NCI-H128 (cell line): Measurements from ENCODE around the gene RUNX1.

Experiments used
- DNase-seq: peaks from one replicate; lab custom pipeline; 2025; ENCODE audit not compliant: unreplicated experiment; lab: John Stamatoyannopoulos, UW

Gene RUNX1

DNA sequence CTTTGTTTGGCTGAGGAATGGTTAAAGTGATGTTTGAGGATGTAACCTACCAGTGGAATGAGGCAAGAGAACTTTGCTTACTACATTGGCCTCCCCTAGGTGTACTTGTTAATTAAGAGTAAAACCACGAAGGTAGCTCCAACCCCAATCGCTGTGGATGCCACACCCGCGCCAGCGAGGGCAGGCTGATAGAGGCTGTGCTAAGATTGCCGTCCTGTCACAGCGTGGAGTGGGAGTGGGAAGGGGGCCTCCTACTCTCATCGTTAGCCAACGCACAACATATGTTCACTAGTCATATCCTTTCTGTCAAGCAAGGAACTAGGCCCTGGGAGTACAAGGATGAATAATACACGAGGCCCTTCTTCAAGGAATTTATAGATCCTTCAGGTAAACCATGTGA lies 99.6 kb downstream of the RUNX1 start:
- DNase-seq, result no peak

DNA sequence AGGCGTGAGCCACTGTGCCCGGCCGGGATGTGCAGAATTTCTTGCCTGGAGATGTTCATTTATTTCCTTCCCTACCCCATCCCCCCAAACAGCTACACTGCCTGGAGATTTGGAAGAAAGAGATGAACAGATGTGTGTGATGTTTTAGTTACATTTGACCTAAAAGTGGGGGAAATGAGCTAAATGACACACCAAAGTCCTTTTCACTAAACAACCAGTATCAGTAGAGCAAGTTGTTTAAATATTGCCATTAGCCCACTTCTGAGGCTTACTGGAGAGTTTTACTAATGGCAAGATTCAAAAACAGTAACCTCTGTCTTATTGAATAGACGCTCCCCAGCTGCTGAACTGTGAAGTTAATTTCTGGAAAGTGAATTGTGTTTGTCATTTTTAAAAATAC lies 100.1 kb downstream of the RUNX1 start:
- no peak for DNase-seq

DNA sequence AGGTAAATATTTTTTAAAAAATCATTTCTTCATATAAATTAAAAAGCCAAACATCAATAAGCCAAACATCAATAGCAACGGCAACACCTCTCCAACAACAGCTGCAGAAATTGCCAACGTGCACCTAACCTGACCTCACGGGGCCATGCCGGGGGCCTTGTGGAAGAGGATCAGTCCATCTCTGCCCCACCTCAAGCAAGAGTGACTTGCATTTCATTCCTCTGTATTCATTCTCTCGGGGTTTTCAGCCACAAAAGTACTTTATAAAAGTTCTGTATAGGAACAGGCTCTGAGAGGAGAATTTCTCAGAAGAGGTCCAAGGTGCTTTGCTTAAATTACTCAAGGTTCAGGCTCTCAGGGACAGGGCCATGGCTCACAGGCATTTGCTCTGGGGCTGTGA lies 100.9 kb downstream of the RUNX1 start:
- no peak for DNase-seq

DNA sequence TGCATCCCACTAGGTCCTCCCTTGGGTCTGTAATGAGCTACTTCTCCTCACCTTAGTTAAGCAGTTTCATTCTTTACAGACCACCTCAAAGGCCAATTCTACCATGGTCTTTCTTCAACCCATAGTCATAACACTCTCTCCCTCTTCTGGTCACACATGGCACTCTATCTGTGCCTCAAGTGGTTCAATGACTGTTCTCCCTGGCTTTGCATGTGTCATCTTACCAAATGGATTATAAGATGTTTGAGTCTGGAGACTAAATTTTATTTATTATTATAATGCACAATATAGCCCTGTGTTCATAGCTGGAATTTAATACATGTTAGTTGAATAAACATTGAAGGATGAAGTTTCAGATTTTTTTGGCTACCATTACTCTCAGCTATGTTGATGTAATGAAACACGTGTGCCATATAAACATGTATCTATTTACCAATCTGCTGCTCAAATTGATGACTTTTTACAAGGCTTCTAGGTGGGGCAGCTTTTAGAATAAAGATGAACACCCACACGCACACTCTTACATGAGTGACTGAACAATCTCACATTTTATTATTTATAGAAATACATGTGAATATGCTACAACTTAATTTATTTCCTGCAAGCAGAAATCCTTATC lies 102.1 kb downstream of the RUNX1 start:
- DNase-seq, result no peak

DNA sequence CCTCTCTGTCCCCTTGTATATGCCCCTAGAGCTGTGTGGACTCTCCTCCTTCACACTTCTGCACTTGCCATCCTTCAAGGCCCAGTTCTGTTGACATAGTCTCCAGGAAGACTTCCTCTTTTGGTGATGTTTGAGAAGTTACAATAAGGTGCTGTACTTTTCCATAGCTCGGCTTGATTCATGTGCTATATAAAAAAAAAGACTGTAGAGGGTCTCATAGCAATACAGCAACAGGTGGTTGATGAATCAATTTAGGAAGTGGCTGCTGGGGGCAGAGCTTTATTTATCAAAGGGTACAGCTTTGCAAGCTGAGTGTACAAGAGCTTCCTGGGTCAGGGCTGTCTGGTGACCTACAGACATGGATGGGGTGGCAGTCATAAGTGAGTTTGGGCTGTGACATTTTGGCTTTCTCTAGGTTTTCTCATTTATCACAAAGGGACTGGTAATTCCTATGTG lies 102.7 kb downstream of the RUNX1 start:
- no peak for DNase-seq

DNA sequence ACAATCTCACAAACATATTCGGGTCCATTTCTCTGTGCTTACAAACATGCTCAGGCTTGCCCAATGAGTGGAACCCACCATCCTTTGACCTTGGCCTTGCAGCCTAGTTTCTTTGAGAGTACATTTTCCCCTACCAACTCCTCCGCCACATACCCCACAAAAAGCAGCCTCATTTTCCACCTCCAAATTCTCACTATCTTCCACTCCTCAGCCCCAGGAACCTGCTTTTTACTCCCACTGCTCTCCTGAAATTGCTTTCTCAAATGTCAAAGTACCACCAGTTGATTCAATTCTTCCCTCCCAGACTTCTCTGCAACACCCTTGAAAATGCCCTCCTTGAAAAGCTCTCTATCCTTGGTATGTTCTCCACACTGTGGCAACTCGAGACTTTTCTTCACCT lies 103.8 kb downstream of the RUNX1 start:
- no peak for DNase-seq

DNA sequence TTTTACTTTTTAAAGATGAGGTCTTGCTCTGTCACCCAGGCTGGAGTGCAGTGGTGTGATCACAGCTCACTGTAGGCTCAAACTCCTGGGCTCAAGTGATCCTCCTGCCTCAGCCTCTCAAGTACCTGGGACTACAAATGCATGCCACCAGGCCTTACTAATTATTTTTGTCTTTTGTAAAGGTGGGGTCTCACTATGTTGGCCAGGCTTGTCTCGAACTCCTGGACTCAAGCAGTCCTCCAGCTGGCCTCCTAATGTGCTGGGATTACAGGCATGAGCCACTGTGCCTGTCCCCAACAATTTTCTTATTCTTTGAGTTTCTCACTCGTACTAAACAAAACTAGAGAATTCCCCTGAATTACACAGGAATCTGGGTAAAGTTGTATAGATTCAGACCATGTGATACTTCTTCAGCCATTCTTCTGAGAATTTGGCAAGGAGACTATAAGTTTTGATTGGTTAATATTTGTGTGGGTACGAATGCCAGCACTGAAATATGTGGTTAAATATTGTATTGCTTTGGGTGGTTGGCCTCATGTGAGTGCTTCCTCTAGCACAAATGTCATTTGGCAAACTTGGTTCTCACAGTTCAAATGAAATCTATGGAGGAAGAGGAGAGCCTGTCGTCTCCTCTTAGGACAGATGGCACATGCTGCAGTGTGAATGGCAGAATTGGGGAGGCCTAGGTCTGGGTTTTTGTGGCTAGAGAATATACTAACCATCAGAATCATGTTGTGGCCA lies 104.9 kb downstream of the RUNX1 start:
- DNase-seq, result no peak

DNA sequence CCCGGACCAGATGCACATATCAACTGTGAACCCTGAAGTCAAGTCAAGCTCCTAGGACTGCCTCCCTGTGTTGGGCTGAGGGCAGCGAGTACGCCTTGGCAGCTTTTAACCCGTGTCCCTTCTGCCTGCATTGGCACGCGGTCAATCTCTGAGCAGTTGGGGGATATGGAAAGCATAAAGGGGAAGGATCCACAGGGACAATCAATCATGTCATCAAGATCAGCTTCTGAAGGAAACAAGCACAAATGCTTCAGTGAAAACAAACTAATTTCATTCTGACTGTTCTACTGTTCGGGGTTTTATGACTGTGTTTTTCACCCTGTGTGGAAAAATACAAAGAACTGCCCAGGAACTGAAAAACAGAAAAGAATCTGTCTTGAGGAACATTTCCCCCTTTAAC lies 106.2 kb downstream of the RUNX1 start:
- no peak for DNase-seq

DNA sequence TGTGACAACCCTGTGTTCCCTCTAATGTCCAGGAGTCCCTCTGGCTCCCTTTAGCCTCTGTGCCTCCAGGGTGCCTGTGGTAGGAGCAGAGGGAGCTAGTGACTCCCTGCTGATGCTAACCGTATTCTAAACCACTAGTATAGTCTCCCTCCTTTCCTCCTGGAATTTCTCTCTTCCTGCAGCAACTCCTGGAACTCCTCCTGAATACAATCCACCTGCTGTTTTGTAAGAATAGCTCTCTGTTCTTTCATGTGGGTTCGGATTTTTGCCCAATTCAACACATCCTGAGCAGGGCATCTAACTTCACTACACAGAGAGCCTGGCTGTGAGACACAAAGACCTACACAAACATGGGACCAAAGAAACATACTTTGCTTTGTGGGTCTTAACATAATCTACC lies 107.9 kb downstream of the RUNX1 start:
- no peak for DNase-seq

DNA sequence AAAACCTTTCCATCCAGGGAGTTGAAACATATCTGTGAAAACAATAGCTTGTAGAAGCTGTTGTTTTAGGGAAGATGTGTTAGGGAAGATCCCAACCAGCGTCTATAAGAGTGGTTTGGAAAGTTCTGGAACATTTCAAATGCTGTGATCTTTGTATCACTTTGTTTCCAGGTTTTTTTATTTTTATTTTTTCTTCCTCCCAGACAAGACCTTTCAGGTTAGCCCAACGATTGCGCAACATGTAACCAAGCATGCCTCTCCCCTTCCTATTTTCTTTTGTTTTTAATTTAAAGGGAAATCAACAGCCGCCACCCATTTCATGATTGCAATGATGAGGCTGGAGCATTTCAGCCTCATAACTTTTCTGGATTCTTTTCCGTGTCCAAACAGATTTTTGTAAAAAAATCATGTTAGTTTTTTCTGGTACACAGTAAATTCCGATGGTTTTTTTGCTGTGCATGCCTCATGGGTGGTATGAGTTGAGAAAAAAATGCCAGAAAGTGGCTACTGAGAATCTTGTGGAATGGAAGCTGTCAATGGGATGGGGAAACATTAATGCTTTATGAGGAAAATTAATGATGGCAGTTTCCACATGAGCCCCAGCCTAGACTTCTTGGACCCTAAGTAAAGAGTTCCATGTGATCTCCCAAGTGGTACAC lies 109.3 kb downstream of the RUNX1 start:
- DNase-seq, result no peak

DNA sequence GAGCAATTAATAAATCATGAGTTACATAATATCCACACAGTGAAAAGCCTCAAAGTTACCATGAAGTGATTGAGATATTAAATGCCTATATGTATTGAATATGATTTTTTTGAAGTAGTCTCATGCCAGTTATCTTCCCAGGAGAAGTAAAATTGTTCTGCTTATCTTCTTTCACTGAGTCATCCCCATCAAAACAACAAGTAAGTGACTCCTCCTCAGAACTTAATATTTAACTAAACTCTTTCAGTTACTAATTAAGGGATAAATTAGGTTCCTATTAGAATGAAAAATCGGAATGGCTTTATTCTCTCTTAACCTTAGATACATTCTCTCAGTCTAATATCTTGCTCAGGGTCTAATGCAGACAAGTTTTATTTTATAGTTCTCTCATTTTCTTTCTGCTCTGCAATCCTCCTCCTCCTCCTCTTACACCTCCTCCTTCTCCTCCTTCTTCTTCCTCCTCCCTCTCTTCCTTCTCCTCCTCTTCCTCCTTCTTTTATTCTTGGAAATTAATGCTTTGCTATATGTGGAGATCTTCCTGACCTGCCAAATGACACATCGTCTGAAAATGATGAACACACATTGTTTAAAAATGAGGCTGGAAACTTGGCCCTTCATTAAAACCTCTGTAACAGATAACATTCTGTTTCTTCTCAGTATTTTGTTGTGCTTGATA lies 110.9 kb downstream of the RUNX1 start:
- no peak for DNase-seq

DNA sequence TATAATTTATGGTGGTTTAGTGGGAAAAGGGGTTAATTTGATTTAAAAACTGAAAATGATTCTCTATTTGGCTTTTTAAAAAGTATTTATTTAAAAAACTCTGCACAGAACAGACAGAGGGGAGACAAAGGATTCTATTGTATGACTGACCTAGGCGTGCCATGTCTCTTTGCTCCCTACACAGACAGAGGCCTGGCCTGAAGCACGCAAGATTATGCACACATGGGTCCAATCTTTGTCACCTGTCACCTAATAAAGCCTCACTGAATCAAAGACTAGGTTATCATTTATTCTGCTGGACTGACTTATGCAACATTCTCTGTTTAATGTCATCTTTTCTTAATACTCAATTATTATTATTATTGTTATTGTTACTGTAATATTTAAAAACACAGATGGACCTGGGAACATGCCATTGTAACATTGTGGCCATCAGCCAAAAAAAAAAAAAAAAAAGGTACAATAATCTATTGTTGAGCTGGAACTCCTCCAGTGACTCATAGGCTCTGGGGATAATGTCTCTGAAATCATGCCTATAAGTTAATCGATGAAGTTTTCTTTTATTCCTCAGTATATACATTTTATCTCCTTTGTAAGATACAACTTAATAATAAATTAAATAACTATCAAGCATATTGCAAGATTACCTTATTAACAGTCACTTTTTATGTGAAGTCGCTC lies 112.1 kb downstream of the RUNX1 start:
- no peak for DNase-seq

DNA sequence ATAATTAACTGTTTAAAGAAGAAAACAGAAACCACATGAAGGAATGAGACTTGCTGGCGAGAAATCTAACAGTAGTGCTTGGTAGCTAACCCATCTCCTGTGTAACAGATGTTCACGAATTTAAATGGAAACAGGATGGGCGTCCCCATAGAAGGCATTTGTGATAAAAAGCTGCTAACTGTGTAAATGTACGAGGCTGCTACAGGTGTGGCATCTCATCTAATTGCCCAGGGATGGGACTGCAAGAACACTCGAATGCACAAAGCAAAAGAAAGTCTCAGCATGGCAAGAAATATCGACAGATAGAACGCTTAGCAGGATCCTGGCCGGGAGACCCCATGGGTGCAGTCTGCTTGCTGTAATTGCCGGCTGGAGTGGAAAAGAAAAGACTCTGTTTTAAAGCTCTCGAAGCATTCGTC lies 112.7 kb downstream of the RUNX1 start:
- no peak for DNase-seq

DNA sequence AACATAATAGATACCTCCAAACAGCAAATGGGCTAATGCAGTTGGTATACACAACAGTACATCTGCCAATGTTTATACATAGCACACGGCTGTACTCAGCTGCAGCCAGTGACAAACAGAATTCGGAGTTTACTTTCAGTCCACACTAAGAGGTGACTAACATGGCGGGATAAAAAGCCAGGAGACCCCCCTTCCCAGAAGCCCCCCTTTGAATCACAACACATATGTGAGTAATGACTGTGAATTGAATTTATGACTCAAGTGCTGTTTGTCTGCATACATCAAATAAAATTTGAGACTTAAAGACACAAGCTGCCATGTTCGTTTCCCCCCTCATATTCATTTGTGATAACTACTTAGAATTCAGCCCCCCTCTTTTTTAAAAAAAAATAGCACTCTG lies 113.2 kb downstream of the RUNX1 start:
- DNase-seq, result no peak

DNA sequence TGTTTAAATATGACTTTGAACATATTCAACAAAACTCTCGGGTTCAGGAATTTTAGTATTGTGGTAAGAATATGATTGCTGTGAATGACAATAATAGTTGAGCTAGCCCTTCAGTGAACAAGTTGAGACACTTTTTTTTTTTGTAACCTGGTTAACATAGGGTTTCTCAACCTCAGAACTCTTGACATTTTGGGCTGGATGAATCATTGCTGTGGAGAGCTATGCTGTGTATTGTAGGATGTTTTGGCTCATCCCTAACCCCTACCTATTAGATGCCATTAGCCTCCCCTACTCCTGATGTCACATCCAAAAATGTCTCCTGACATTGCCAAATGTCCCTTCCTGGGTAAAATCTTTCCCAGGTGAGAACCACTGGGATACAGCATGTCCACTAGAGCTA lies 113.7 kb downstream of the RUNX1 start:
- no peak for DNase-seq

DNA sequence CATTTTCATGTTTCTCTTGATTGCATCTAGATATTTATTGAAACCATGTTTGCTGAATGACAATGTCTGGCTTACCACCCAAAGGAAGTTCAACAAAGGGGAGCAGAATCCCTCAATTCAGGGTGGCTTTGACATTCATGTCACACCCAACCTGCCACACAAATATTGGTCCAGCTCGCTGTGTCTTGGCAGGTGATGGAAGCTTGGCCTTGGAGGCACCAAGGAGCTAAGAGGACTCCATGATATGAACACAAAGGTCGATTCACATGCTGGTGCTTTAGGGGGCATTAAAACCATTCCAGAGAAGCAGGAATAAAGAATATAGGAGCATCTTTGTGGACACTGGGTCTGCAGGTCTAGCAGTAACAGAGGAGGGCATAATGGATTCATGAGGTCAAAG lies 114.8 kb downstream of the RUNX1 start:
- no peak for DNase-seq

DNA sequence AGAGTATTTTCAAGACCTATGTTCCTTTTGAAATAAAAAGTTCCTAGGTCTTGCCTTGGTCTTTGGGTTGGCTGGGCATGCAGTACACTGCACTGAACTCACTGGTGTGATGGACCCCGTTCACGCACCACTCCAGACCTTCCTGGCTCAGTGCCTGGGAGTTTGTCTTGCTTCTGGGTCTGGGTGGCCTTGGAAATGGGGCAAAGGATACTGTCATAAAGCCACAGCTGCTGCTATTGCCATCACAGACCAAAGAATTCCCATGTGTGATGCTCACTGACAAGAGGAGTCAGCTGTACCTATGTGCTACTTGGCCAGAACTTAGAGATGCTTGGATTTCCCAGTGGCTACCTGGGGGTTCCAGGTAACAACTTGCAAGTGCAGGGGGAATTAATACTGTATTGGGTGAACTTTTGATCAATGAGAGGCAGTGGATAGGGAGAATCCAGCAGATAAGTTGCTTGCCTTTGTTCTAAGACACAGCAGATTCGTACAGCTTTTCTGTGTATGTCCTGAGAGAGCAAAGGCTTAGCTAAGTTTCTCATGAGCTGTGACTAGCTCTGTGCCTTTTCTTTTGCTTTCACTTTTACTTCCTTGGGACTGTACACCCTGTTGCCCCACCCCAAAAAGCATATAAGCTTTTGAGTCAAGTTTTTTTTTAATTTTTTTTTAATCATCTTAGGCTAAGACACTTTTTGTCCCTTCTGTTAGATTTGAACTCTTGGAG lies 115.3 kb downstream of the RUNX1 start:
- no peak for DNase-seq

DNA sequence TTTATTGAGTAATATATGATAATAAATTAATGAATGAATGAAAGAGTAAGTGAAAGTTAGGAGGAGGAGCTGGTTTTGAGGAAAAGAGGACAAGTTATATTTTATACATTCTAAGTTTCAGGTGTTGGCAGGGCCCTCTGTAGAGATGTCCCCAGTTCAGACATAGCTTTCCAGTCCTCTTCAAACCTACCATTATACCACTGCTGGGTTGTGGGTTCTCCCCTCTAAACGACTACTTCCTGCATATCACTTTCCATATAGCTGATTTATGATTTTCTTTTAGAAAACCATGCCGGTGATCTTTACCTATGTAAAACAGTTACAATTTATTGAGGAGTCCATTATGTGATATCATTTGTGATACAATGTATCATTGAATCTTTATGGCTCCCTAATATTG lies 116.9 kb downstream of the RUNX1 start:
- no peak for DNase-seq

DNA sequence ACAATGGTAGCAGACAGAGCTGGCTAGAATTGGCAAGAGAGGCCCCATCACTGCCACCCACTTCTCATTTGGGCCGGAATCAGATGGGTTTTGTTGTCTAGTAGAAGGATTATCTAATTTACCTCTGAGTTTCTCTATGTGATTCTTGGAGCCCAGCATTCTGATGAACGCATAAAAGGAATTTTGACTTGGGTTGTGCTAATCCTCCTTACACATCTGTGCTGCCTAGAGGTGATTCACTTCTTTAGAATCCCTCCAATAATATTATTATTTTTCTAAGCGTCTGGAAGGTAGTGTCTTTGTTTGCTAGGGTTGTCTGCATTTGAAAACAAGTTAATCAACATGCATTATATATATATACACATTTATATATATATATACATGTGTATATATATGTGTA lies 118.1 kb downstream of the RUNX1 start:
- no peak for DNase-seq

DNA sequence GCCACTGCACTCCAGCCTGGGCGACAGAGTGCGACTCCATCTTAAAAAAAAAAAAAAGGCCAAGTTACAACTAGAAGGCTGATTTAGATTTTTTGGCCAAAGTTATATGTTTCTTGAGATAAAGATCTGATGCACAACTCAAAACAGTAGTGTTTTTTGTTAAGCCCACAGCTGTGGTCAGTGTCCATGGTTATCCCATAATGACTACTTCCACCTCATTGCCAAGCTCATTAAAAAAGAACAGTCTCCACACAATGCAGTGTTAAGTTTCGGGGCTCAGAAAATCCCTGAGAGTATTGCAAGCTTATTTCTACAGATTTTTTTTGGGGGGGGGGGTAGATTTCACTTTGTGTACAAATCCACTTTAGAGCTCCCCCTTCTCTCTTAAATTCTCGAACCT lies 120.5 kb downstream of the RUNX1 start:
- DNase-seq, result no peak

DNA sequence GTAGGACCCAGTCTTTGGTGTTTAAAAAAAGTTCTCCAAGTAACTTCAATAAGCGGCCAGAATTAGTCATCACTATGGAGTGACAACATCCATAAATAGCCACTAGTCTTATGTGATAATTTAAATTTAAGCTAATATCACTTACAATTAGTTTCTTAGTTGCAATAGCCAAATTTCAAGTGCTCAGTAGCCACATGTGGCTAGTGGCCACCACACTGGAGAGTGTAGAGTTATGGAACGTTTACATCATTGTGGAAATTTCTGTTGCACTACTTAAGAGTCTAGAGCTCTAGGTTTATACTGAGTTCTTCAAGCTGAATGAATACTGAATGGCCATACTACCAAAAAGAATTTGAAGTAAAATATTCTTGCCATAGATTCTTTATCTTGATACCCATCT lies 121.1 kb downstream of the RUNX1 start:
- DNase-seq, result no peak
